NCI-H748 (cell line): ENCODE measurements around the gene MAST2.
"Not testable (repeated sequence)": the region's sequence is repeated elsewhere in the genome, so short reads cannot be mapped to it uniquely, and the experiment has no call there.

Experiments
- DNase-seq: peaks from one replicate; lab custom pipeline; 2025; ENCODE audit not compliant: unreplicated experiment; lab: John Stamatoyannopoulos, UW

Gene MAST2

GRCh38 chr1:46056325-46056724 is 252.9 kb downstream of the MAST2 start:
- no peak for DNase-seq

DNA sequence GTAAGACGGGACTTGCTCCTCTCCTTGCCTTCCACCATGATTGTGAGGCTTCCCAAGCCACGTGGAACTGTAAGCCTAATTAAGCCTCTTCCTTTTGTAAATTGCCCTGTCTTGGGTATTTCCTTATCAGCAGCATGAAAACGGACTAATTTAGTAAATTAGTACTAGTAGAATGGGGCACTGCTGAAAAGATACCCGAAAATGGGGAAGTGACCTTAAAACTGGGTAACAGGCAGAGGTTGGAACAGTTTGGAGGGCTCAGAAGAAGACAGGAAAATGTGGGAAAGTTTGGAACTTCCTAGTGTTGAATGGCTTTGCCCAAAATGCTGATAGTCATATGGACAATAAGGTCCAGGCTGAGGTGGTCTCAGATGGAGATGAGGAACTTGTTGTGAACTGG is 253.8 kb downstream of the MAST2 start:
- DNase-seq: not testable (repeated sequence)

DNA sequence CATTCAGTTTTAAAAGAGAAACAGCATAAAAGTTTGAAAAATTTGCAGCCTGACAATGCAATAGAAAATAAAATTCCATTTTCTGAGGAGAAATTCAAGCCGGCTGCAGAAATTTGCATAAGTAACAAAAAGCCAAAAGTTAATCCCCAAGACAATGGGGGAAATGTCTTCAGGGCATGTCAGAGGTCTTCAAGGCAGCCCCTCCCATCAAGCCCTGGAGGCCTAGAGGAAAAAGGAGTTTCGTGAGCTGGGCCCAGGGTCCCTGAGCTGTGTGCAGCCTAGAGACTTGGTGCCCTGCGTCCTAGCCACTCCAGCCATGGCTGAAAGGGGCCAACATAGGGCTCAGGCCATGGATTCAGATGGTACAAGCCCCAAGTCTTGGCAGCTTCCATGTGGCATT is 254.4 kb downstream of the MAST2 start:
- no peak for DNase-seq

- no peak for DNase-seq
Measured at GRCh38 chr1:46058936-46059335, 255.5 kb downstream of the MAST2 start.

- DNase-seq: no peak
Measured at GRCh38 chr1:46061146-46061545, 257.7 kb downstream of the MAST2 start.

DNA sequence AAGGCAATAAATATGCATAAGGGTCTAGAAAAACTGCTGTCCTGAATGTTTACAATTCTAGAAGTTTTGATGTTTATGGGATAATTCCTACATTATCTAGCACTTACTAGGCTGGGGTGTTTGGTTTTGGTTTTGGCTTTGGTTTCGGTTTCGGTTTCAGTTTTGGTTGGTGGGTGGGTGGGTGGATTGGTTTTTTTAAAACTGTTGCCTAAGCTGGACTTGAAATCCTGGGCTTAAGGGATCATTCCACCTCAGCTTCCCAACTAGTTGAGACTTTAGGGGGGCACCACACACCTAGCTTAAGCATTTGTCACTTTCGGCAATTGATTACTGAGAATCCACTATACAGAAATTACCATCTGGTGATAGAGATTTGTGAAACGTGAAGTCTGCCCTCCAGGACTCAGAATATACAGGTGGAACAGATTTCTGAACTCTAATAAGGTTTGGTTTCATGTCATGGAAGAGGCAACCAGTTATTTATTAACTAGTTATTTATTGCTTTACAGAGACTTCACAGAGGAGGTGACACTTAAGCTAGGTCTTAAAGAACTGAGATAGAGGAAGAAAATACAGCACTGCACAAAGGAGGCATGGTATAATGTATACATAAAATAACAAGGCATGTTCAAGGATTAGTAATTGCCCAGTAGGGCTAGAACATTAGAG is 259.4 kb downstream of the MAST2 start:
- no peak for DNase-seq

DNA sequence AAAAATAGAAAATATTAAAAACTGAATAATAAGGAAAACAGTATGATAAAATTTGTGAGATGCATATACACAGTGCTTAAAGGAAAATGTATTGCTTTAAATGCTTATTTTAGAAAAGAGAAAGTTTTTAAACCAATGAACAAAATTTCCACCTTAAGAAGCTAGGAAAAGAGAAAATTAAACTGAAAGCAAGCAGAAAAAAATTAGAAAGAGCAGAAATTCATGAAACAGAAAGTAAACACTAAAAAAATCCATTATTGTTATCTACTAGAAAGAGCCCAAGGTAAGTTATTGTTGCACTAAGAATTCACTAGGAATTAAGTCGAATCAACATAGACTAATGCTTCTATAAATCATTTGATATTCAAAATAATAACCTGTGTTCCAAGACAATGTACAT is 261.3 kb downstream of the MAST2 start:
- DNase-seq: no peak

DNA sequence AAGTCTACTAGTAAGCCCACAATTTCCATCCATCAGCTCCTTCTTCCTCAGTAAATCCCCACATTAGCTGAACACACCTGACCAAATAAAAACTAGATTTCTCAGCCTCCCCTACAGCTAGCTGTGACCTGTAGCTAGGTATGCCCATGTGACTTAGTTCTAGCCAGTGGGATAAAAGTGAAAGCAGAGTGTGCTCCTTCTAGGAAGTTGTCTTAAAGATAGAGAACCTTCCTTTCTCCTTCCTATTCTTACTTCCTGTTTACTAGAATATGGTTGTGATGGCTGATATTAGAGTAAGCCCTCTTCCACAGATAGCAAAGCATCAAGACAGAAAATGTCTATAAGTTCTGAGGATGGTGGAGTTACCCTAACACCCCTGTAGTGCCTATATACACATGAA is 262.0 kb downstream of the MAST2 start:
- DNase-seq: no peak

DNA sequence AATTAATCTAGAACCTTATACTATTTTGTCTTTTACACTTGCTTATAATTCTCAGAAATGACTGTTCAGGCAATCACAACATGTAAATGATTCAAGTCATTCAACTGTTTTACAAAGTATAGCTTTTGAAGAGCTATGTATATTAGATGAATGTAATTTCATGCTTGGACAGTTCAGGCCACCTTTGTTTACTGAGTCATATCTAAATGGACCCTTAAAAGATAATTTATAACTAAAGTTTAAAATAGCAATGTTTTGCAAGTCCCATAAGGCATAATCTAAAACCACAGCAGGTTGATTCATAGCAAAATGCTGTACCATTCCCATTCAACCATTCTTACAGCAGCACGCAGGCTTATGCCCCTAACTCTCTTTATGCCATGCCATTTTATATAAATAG is 264.2 kb downstream of the MAST2 start:
- no peak for DNase-seq

DNA sequence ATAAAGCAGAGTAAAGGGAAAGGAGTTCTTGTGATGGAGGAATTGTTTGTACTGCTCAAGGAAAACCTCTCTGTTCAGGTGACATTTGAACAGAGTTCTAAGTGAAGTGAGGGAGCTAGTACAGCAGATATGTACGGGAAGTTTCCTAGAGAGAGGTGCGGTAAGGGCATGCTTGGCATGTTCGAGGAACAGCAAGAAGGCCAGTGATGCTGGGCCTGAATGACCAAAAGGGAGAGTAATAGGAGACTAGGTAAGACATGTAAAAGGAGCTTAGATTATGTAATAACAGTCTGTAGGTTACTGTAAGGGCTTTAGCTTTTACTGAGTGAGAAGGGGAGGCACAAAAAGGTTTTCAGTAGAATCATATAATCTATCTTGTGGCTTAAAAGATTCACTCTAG is 265.1 kb downstream of the MAST2 start:
- no peak for DNase-seq

- no peak for DNase-seq
Measured at GRCh38 chr1:46070164-46070814, 266.9 kb downstream of the MAST2 start.

DNA sequence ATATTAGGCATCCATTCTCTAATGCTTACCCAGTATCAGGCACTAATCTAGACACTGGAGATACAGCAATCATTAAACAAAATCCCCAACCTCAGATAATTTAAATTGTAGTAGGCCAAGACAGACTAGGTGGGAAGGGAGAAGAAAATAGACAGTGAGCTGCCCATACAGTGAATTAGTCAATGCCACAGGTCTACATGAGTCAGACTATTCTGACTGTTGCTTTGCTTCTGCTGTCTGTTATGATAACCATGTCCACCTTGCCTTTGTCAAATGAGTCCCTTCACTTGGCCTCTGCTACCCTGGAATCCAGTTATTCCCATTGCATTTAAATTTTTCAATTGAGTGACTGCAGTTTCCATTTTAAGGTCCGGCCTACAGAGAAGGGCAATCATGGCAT is 269.6 kb downstream of the MAST2 start:
- DNase-seq: no peak

GRCh38 chr1:46076343-46076742 is 272.9 kb downstream of the MAST2 start:
- no peak for DNase-seq

DNA sequence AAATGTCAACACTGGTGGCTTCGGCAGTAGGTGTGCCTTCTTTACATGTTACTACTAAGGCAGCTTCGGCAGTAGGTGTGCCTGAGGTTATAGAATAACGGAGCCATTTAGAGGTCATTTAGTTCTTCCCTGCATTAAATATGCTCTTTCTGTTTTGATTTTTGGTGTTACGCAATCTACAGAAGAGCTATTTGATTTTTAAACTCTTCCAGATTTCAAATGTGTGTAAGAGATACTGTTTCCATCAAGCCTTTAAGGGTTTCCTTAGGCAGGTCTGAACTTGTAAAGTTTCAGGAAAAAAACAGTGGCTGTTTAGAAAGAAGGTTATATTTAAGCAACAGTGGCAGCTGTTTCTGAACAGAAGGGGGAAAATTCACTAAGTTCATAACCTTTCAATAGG is 274.2 kb downstream of the MAST2 start:
- no peak for DNase-seq

DNA sequence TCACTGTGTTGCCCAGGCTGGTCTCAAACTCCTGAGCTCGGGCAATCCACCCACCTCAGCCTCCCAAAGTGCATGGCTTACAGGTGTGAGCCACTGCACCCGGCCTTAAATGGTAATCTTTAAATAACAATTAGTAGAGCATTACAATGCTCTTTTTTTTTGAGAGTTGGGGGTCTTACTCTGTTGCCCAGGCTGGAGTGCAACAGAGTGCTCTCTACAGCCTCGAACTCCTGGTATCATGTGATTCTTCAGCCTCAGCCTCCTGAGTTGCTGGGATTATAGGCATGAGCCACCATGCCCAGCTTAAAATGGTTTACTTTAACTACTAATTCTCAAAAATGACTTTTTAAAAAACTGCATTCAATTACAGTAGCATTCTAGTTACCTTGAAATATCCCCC is 276.8 kb downstream of the MAST2 start:
- no peak for DNase-seq

DNA sequence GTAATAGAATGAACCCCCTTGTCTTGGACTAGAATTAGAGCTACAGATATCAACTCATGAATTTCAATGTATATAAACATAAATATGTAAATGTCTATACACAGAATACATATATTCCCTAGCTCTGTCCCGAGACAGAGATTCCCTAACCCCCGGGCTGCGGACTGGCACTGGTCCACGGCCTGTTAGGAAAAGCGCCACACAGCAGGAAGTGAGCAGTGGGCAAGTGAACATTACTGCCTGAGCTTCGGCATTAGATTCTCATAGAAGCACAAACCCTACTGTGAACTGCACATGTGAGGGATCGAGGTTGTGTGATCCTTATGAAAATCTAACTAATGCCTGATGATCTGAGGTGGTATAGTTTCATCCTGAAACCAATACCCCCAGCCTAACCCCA is 277.8 kb downstream of the MAST2 start:
- DNase-seq: no peak

DNA sequence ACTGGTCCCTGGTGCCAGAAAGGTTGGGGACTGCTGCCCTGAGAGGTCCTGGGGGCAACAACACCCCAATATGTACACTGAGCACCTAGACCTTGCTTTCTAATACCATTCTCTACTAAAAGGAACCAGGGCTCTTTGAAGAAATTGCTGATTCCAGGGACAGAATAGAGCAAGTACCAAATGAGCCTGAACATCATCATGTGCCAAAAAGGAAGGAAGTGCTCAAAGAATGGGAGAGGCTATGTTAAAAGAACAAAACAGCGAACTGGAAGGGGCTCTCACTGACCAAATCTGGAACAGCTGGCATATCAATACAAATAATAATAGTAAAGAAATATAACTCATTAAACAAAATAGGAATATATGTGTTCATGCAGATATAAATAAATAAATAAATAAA is 278.2 kb downstream of the MAST2 start:
- no peak for DNase-seq

DNA sequence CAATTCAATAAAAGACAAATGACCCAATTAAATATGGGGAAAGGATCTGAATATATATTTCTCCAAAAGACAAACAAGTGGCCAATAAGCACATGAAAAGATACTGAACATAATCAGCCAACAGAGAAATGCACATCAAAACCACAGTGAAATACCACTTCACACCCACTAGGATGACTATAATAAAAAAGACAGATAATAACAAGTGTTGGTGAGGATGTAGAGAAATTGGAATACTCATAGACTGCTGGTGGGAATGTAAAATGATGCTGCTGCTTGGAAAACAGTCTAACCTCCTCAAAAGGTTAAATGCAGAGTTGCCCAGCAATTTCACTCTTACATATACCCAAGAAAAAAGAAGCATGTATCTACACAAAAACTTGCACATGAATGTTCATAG is 280.2 kb downstream of the MAST2 start:
- DNase-seq: no peak

DNA sequence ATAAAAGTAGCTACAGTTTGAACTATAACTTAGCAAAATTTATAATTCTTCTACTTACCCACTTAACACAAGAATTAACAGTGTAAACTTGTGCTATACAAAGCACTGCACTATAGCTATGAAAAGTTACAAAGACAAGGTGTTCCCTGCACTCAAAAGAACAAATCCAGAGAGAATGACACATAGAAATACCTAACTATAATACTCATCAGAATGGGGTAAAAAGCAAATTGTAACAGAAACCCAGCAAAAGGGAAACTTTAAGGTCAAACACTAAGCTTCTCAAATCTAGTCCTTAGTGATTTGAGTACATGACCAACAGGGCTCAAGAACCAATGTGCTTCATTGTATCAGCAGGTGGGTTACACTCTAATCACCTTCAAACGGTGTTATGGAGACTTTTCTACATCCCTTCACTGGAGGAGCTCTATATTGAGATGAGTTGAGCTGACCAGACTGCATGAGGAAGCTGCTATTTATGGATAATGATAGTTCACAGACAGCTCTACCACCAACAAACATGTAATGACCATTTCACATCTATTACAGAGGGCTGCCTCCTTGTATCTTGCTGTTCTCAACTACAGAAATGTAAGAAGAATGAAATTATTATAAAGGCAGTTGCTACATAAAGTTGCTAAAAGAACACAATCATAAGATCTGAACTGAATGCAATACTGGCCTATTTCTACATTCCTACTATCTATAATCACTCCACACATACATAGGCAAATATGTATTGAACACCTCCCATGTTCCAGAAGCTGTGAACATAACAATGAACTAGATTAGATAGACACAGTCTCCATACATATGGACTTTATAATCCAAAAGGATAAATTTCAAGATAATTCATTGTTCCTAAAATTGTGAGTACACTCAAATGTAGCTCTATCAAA is 281.4 kb downstream of the MAST2 start:
- no peak for DNase-seq
